ENCODE results near the gene PTPRJ. TPM values are rescaled to one million over a fixed set of nuclear protein-coding genes. Genes with fewer than 3 reads are reported as not detected.
A peak's percentile ranks its signal among the peaks of the same experiment; 100 is the strongest.

Gene PTPRJ
- total RNA-seq, 2 experiments from 2014 or later = 56.5 to 62.9 TPM

GRCh38 chr11:48043111-48043990 is 63.0 kb downstream of the PTPRJ start:
- H3K27ac Mint-ChIP-seq = peak overlapping the region; percentile 84
- H3K4me1 Mint-ChIP-seq (ENCODE audit: low read depth) = peaks cover 64% of the 10 kb centered on the region
- POLR2A ChIA-PET = interaction anchor here (0.5 to 2.3 kb wide), 3 partner anchors 10 to 187 kb away, joined by 4 to 7 read pairs (median 4); no protein-coding TSS in a partner anchor
- peak; percentile 78 for ATAC-seq
- H3K4me3 Mint-ChIP-seq = peak overlapping the region; percentile 31
- H3K36me3 Mint-ChIP-seq (ENCODE audit: low read depth) = peaks cover 42% of the 10 kb centered on the region
- CTCF ChIA-PET = interaction anchor here (0.8 to 2.8 kb wide), 11 partner anchors 9 to 109 kb away, joined by 3 to 17 read pairs (median 5); no protein-coding TSS in a partner anchor
- peak; percentile 50 for DNase-seq
- H3K9me3 Mint-ChIP-seq (ENCODE audit: insufficient read depth) = no peaks in the 10 kb centered on the region
- H3K27me3 Mint-ChIP-seq (ENCODE audit: low read depth) = no peaks in the 10 kb centered on the region

DNA sequence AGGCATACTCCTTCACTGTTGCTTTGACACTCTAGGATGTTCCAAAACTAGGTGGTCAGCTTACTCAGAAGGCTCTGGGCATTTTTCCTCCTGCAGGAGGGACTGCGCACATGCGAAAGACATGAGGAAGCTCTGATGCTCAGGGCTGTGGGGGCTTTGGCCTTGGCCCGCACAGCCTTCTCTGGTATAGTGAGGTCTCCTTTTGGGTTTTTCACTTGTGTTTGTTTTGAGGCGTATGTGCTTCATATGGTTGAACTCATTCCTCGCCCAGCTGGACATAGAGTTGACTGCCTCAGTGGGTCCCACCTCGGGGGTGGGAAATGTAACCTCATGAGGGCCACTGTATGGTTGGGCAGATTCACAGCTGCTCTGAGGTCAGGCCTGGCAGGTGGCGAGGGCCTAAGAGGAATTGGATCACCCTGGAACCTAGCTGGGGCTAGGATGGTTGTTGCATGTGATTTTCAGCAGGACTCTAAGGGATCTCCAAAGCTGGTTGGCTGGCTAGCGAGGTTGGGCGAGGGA is 63.7 kb downstream of the PTPRJ start:
- peak overlapping the region; percentile 84 for H3K27ac Mint-ChIP-seq
- H3K9me3 Mint-ChIP-seq (ENCODE audit: insufficient read depth) = no peaks in the 10 kb centered on the region
- H3K4me1 Mint-ChIP-seq (ENCODE audit: low read depth) = peaks cover 68% of the 10 kb centered on the region
- ChIA-PET POLR2A (interaction anchor here (0.9 to 2.3 kb wide), 2 partner anchors 12 to 42 kb away, joined by 4 to 7 read pairs; no protein-coding TSS in a partner anchor), CTCF (interaction anchor here (1.2 to 2.8 kb wide), 8 partner anchors 8 to 110 kb away, joined by 5 to 17 read pairs (median 8); no protein-coding TSS in a partner anchor)
- H3K27me3 Mint-ChIP-seq (ENCODE audit: low read depth) = no peaks in the 10 kb centered on the region
- DNase-seq = no peak
- H3K4me3 Mint-ChIP-seq = peak overlapping the region; percentile 8
- peaks cover 45% of the 10 kb centered on the region for H3K36me3 Mint-ChIP-seq (ENCODE audit: low read depth)
- ATAC-seq = no peak

- Mint-ChIP-seq H3K9me3 (ENCODE audit: insufficient read depth) (no peaks in the 10 kb centered on the region), H3K36me3 (ENCODE audit: low read depth) (peaks cover 45% of the 10 kb centered on the region), H3K27ac (peak overlapping the region; percentile 84), H3K27me3 (ENCODE audit: low read depth) (no peaks in the 10 kb centered on the region), H3K4me3 (no peak overlapping the region), H3K4me1 (ENCODE audit: low read depth) (peaks cover 65% of the 10 kb centered on the region)
- no peak for DNase-seq
- POLR2A ChIA-PET = interaction anchor here (0.9 to 2.3 kb wide), 2 partner anchors 11 to 43 kb away, joined by 4 to 7 read pairs; no protein-coding TSS in a partner anchor
- CTCF ChIA-PET = interaction anchor here (1.2 to 2.8 kb wide), 6 partner anchors 7 to 64 kb away, joined by 5 to 17 read pairs (median 8); no protein-coding TSS in a partner anchor
- no peak for ATAC-seq
Observed at GRCh38 chr11:48044577-48044976, 64.2 kb downstream of the PTPRJ start.

- Mint-ChIP-seq H3K4me1 (ENCODE audit: low read depth) (peaks cover 73% of the 10 kb centered on the region), H3K27ac (no peak overlapping the region), H3K27me3 (ENCODE audit: low read depth) (no peaks in the 10 kb centered on the region), H3K36me3 (ENCODE audit: low read depth) (peaks cover 42% of the 10 kb centered on the region), H3K9me3 (ENCODE audit: insufficient read depth) (no peaks in the 10 kb centered on the region), H3K4me3 (no peak overlapping the region)
- ChIA-PET POLR2A (no interaction called here), CTCF (interaction anchor here (1.1 to 1.3 kb wide), 4 partner anchors 10 to 108 kb away, joined by 3 to 6 read pairs (median 4); no protein-coding TSS in a partner anchor)
- ATAC-seq (no peak), DNase-seq (no peak)
Observed at GRCh38 chr11:48045536-48045935, 65.2 kb downstream of the PTPRJ start.

DNA sequence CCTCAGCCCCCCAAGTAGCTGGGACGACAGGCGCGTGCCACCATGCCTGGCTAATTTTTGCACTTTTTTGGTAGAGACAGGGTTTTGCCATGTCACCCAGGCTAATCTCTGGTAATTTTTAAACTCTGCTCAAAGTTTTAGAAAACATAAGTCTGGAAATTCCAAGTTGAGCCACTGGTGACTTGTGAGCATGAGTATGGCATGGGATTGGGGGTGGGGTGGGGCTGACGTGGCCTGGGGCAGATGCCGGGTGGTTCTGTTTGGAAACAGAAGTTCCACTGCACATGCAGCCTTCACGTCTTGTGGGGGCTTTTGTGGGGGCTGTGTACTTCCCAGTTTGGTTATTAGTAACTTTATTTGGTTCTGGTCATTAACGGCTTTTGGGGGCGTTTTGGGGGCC is 67.3 kb downstream of the PTPRJ start:
- ATAC-seq = no peak
- Mint-ChIP-seq H3K4me1 (ENCODE audit: low read depth) (peaks cover 80% of the 10 kb centered on the region), H3K4me3 (no peak overlapping the region), H3K27ac (peak overlapping the region; percentile 68), H3K27me3 (ENCODE audit: low read depth) (no peaks in the 10 kb centered on the region), H3K36me3 (ENCODE audit: low read depth) (peaks cover 48% of the 10 kb centered on the region), H3K9me3 (ENCODE audit: insufficient read depth) (no peaks in the 10 kb centered on the region)
- no peak for DNase-seq
- CTCF ChIA-PET = interaction anchor here (1.3 kb wide), 1 partner anchor 37 kb away, joined by 3 read pairs; no protein-coding TSS in a partner anchor
- POLR2A ChIA-PET = no interaction called here

- H3K4me1 Mint-ChIP-seq (ENCODE audit: low read depth) = peaks cover 72% of the 10 kb centered on the region
- peaks cover 52% of the 10 kb centered on the region for H3K36me3 Mint-ChIP-seq (ENCODE audit: low read depth)
- ChIA-PET POLR2A (no interaction called here), CTCF (interaction anchor here (1.4 kb wide), 1 partner anchor 59 kb away, joined by 3 read pairs; no protein-coding TSS in a partner anchor)
- no peaks in the 10 kb centered on the region for H3K27me3 Mint-ChIP-seq (ENCODE audit: low read depth)
- H3K9me3 Mint-ChIP-seq (ENCODE audit: insufficient read depth) = no peaks in the 10 kb centered on the region
- no peak overlapping the region for H3K4me3 Mint-ChIP-seq
- ATAC-seq = no peak
- no peak for DNase-seq
- no peak overlapping the region for H3K27ac Mint-ChIP-seq
Observed at GRCh38 chr11:48049036-48049435, 68.7 kb downstream of the PTPRJ start.

- ATAC-seq (no peak), DNase-seq (no peak)
- ChIA-PET CTCF (interaction anchor here (1.1 to 3.2 kb wide), 3 partner anchors 57 to 116 kb away, joined by 3 to 14 read pairs (median 3); no protein-coding TSS in a partner anchor), POLR2A (no interaction called here)
- H3K4me3 Mint-ChIP-seq = no peak overlapping the region
- H3K27ac Mint-ChIP-seq = no peak overlapping the region
- peaks cover 50% of the 10 kb centered on the region for H3K36me3 Mint-ChIP-seq (ENCODE audit: low read depth)
- no peaks in the 10 kb centered on the region for H3K9me3 Mint-ChIP-seq (ENCODE audit: insufficient read depth)
- peaks cover 72% of the 10 kb centered on the region for H3K4me1 Mint-ChIP-seq (ENCODE audit: low read depth)
- no peaks in the 10 kb centered on the region for H3K27me3 Mint-ChIP-seq (ENCODE audit: low read depth)
Observed at GRCh38 chr11:48050304-48050703, 69.9 kb downstream of the PTPRJ start.

DNA sequence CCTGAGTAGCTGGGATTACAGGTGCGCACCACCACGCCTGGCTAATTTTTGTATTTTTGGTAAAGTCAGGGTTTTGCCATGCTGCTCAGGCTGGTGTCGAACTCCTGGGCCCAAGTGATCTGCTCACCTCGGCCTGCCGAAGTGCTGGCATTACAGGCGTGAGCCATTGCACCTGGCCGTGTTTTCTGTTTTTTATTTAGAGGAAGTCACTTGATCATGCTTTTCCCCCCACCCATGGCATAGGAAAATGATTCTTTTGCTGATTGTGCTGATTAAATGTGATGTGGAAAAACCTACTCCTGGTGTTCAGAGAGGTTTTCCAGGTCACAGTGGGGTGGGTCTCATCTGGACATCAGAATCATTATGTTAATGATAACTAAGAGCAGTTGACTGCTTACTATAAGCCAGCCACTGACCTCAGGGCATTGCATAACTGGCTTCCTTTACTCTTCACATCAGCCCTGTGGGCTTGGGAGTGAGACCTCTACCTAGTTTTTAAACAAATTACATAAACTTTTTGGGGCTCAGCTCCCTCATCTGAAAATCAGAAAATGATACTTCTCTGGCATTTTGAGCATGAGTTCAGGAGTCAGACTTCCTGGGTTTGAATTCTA is 71.0 kb downstream of the PTPRJ start:
- Mint-ChIP-seq H3K4me1 (ENCODE audit: low read depth) (peaks cover 72% of the 10 kb centered on the region), H3K27ac (peak overlapping the region; percentile 37), H3K36me3 (ENCODE audit: low read depth) (peaks cover 46% of the 10 kb centered on the region), H3K4me3 (no peak overlapping the region), H3K27me3 (ENCODE audit: low read depth) (no peaks in the 10 kb centered on the region), H3K9me3 (ENCODE audit: insufficient read depth) (no peaks in the 10 kb centered on the region)
- ATAC-seq = no peak
- ChIA-PET POLR2A (interaction anchor here (0.7 to 0.9 kb wide), 2 partner anchors 16 to 50 kb away, joined by 3 read pairs; no protein-coding TSS in a partner anchor), CTCF (interaction anchor here (0.9 to 3.2 kb wide), 6 partner anchors 8 to 117 kb away, joined by 3 to 14 read pairs (median 4); no protein-coding TSS in a partner anchor)
- no peak for DNase-seq

DNA sequence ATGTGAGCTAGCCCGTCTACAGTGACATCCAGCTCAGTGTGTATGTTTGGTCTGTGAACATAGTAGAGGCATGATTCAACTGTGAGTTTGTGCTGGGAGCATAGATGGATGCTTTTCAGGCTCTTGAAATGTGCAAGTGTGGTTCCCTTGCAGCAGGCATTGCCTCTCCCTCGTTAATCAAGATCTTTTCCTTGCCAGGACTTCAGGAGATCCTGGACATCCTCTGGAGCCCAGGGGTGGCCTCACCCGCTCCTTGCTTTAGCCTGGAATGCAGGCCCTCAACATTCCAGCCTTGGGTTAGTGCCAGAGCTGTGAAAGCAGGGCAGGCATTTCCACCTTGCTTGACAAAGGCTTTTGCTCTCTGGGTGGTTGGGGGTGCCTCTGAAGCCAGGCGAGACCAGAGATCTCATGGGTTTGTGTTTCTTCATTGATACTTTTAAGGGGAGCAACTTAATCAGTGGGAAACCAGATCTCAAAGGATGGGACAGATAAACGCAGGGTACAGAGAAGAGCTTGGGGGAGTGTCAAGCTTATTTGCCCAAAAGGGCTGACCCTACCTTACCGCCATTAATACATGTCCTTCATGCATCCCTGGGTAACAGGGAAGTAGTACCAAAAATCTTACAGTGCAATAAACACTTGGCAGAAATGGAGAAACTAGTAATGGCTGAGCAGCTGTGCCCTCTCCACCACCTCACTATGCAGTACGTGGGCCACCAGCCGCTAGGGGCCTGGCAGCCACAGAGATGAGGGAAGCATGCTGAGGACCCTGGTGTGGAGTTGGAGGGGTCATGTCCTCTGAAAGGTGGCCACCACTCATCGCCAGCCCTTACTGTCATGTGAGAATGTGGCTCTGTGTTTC is 72.1 kb downstream of the PTPRJ start:
- no peak overlapping the region for H3K4me3 Mint-ChIP-seq
- peaks cover 80% of the 10 kb centered on the region for H3K4me1 Mint-ChIP-seq (ENCODE audit: low read depth)
- peak overlapping the region; percentile 20 for H3K27ac Mint-ChIP-seq
- ATAC-seq (no peak), DNase-seq (no peak)
- no peaks in the 10 kb centered on the region for H3K27me3 Mint-ChIP-seq (ENCODE audit: low read depth)
- ChIA-PET POLR2A (interaction anchor here (0.7 to 0.9 kb wide), 2 partner anchors 17 to 51 kb away, joined by 3 read pairs; no protein-coding TSS in a partner anchor), CTCF (interaction anchor here (0.9 to 3.2 kb wide), 5 partner anchors 9 to 118 kb away, joined by 3 to 14 read pairs (median 5); no protein-coding TSS in a partner anchor)
- H3K36me3 Mint-ChIP-seq (ENCODE audit: low read depth) = peaks cover 47% of the 10 kb centered on the region
- no peaks in the 10 kb centered on the region for H3K9me3 Mint-ChIP-seq (ENCODE audit: insufficient read depth)

GRCh38 chr11:48054994-48055291 is 74.6 kb downstream of the PTPRJ start:
- H3K27me3 Mint-ChIP-seq (ENCODE audit: low read depth) = no peaks in the 10 kb centered on the region
- peak; percentile 5 for ATAC-seq
- H3K4me3 Mint-ChIP-seq = peak overlapping the region; percentile 69
- H3K27ac Mint-ChIP-seq = peak overlapping the region; percentile 94
- CTCF ChIA-PET = interaction anchor here (0.6 to 6.9 kb wide), 11 partner anchors 9 to 121 kb away, joined by 3 to 67 read pairs (median 9); no protein-coding TSS in a partner anchor
- POLR2A ChIA-PET = interaction anchor here (1.5 to 4.8 kb wide), 8 partner anchors 21 to 71 kb away, joined by 5 to 32 read pairs (median 13); no protein-coding TSS in a partner anchor
- peaks cover 52% of the 10 kb centered on the region for H3K36me3 Mint-ChIP-seq (ENCODE audit: low read depth)
- peaks cover 87% of the 10 kb centered on the region for H3K4me1 Mint-ChIP-seq (ENCODE audit: low read depth)
- DNase-seq = no peak
- H3K9me3 Mint-ChIP-seq (ENCODE audit: insufficient read depth) = no peaks in the 10 kb centered on the region

Measured in activated CD8-positive, alpha-beta T cell treated with anti-CD3 and anti-CD28 coated beads, Interleukin-2, amount 10 ng/mL, durations not matched to agents 7 days and 5 days (primary cell).